Mesothelial cell of epicardium (in vitro differentiated cells): Measurements from ENCODE around the gene FLAD1. TPM values are rescaled to one million over a fixed set of nuclear protein-coding genes. Genes with fewer than 3 reads are reported as not detected.
"Not testable (repeated sequence)": the region's sequence is repeated elsewhere in the genome, so short reads cannot be mapped to it uniquely, and the experiment has no call there.

Experiments
- DNase-seq, 2 experiments: peaks; one replicate each; pipeline ENCODE4 v3.0.0; 2021; ENCODE audit warnings: low spot score in 2 of 2; ENCODE audit not compliant: unreplicated experiment in 2 of 2
- H3K27ac Mint-ChIP-seq: 2 replicates; pipeline ENCODE4 v1.8.0; 2021; ENCODE audit warnings: mixed read lengths
- H3K27me3 Mint-ChIP-seq: 2 replicates; pipeline ENCODE4 v1.8.0; 2021; ENCODE audit warnings: low read depth, mixed read lengths
- H3K36me3 Mint-ChIP-seq: 2 replicates; pipeline ENCODE4 v1.8.0; 2021; ENCODE audit warnings: mixed read lengths
- H3K4me1 Mint-ChIP-seq: 2 replicates; pipeline ENCODE4 v1.8.0; 2021; ENCODE audit warnings: mixed read lengths
- H3K4me3 Mint-ChIP-seq: 2 replicates; pipeline ENCODE4 v1.8.0; 2021; ENCODE audit warnings: mild to moderate bottlenecking, moderate library complexity, mixed read lengths
- H3K9me3 Mint-ChIP-seq: 2 replicates; pipeline ENCODE4 v1.8.0; 2021; ENCODE audit warnings: mixed read lengths
- CTCF ChIP-seq: fragments of 200-600 bp; sonication (generic); IDR thresholded peaks from one replicate; pipeline ENCODE4 v1.5.0; 2021; ENCODE audit warnings: antibody characterized with exemption; ENCODE audit not compliant: unreplicated experiment
- total RNA-seq: library from RNA; stranded (reverse); gene quantifications from 3 replicates; pipeline ENCODE4 v1.2.1, GENCODE V29; 2021

FLAD1 gene
- total RNA-seq, 1 donor from 2014 or later = 48.3 TPM

- peak; percentile 91 to 95 for DNase-seq
- TF ChIP-seq CTCF = no peak
- peaks cover 9% of the 10 kb centered on the region for H3K36me3 Mint-ChIP-seq
- H3K27me3 Mint-ChIP-seq = no peaks in the 10 kb centered on the region
- H3K4me1 Mint-ChIP-seq = peaks cover 31% of the 10 kb centered on the region
- H3K27ac Mint-ChIP-seq = no peak overlapping the region
- H3K4me3 Mint-ChIP-seq = no peak overlapping the region
- no peaks in the 10 kb centered on the region for H3K9me3 Mint-ChIP-seq
Measured at GRCh38 chr1:154974808-154975408, 8.2 kb upstream of the FLAD1 start.

- peaks cover 28% of the 10 kb centered on the region for H3K4me1 Mint-ChIP-seq
- H3K9me3 Mint-ChIP-seq = no peaks in the 10 kb centered on the region
- no peak overlapping the region for H3K27ac Mint-ChIP-seq
- H3K36me3 Mint-ChIP-seq = peaks cover 9% of the 10 kb centered on the region
- H3K27me3 Mint-ChIP-seq = no peaks in the 10 kb centered on the region
- no peak for DNase-seq
- TF ChIP-seq CTCF = no peak
- no peak overlapping the region for H3K4me3 Mint-ChIP-seq
Measured at GRCh38 chr1:154975409-154976059, 7.6 kb upstream of the FLAD1 start.

DNA sequence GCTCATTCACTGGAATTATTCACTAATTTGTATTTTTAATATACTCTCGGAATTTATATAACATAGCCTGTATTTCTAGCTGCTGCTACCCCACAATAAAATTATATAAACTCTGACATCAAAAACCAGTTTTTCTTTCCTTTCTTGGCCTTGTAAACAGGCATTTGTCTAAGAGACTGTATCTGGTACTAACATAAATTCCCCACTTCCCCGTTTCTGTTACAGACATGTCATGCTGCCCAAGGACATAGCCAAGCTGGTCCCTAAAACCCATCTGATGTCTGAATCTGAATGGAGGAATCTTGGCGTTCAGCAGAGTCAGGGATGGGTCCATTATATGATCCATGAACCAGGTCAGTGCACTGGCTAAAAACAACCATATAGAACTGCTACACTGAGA, 5.4 kb upstream of the FLAD1 start:
- not testable (repeated sequence) for DNase-seq, H3K4me3 Mint-ChIP-seq, H3K9me3 Mint-ChIP-seq, H3K27me3 Mint-ChIP-seq, H3K4me1 Mint-ChIP-seq
- Mint-ChIP-seq H3K27ac (peak overlapping the region; percentile 50), H3K36me3 (peaks cover 11% of the 10 kb centered on the region)

DNA sequence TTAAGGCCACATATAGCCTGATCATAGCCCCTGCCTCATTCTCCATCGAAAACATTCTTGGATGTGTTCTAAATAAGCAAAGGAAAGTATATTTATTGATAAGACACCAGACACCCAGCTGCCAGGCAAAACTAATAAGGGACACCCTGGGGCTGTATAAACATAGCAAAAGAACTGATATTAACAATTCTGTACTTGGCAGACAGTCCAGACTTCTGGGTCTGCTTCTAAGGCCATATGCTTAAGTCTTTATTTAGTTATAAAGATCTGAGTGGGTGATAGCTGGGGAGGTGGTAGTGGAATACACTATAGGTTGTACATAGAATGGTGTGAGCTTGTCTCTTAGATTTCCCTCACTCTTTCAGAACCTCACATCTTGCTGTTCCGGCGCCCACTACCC, 4.8 kb upstream of the FLAD1 start:
- no peak for TF ChIP-seq CTCF
- Mint-ChIP-seq H3K4me1 (peaks cover 6% of the 10 kb centered on the region), H3K27ac (no peak overlapping the region), H3K36me3 (peaks cover 11% of the 10 kb centered on the region), H3K4me3 (no peak overlapping the region), H3K9me3 (no peaks in the 10 kb centered on the region), H3K27me3 (no peaks in the 10 kb centered on the region)
- no peak for DNase-seq

- DNase-seq = no peak
Measured at GRCh38 chr1:154982341-154982740, 803 bp upstream of the FLAD1 start.

More at GRCh38 chr1:154982341-154982740, 803 bp upstream of the FLAD1 start:
- no peak overlapping the region for H3K4me3 Mint-ChIP-seq
- peaks cover 13% of the 10 kb centered on the region for H3K4me1 Mint-ChIP-seq
- no peaks in the 10 kb centered on the region for H3K27me3 Mint-ChIP-seq
- TF ChIP-seq CTCF = no peak
- no peak overlapping the region for H3K27ac Mint-ChIP-seq
- no peaks in the 10 kb centered on the region for H3K9me3 Mint-ChIP-seq
- peaks cover 13% of the 10 kb centered on the region for H3K36me3 Mint-ChIP-seq
